HS-27A (cell line): Measurements from ENCODE around the gene MID1IP1.

Source experiments
- DNase-seq: peaks from one replicate; pipeline ENCODE4 v3.0.0-alpha.2; 2012; ENCODE audit warnings: low read depth, missing footprints

MID1IP1 gene

DNA sequence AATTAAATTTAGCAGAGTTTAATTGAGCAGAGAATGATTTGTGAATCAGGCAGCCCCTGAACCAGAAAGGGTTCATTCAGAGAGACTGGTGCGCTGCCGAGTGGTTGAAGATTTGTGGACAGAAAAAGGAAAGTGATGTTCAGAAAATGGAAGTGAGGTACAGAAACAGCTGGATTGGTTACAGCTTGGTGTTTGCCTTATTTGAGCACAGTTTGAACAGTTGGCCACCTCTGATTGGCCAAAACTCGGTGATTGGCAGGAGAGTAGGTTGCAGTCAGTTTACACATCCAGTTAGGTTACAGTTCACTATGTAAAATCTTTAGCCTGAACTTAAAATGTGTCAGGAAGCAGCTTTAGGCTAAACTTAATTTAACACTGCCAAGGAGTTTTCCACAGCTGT, 14.9 kb downstream of the MID1IP1 start:
- no peak for DNase-seq

DNA sequence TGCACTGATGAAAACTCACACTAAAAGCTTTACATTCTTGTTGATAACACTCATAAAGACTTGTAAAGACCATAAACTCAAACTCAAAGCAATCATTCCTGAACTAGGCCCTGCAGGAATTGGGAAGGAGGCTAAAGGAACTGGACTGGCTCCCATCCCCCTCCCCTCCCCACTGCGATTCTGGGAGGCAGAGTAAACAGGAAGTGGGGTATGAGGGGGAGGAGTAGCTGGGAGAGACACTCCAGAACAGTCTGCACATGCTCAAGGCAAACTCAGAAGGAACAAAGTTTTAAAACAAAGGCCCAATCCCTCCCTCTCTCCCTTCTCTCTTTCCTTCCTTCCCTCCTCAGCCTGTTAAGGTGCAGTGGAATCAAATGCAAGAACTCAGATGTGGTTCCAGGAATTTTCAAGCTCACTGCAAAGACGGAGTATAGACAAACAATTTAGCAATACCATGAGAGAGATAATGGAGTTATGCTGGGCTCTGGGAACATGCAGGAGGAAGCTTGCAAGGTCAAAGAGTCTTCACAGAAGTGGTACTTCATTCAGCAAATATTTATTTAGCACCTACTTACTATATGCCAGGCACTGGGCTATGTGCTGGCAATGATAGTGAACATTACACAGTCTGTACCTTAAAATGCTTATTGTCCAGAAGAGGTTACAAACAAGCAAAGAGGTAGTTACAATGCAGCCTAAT, 15.9 kb downstream of the MID1IP1 start:
- DNase-seq, result no peak

DNA sequence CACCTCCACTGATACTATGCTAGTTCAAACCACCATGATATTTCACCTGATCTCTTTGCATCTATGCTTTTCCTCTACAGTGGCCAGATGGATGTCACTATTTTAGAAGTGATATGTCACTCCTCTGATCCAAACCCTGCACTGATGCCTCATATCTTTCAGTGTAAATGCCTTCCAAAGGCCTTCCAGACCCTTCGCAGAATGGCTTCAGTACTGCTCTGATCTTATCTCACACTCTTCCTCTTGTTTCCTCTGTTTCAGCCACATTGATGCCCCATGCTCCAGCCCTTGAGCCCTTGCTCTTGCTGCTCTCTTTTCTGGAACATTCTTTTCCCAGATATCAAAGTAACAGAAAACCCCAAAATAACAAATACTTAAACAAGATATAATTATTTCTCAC, 17.9 kb downstream of the MID1IP1 start:
- DNase-seq, result no peak

DNA sequence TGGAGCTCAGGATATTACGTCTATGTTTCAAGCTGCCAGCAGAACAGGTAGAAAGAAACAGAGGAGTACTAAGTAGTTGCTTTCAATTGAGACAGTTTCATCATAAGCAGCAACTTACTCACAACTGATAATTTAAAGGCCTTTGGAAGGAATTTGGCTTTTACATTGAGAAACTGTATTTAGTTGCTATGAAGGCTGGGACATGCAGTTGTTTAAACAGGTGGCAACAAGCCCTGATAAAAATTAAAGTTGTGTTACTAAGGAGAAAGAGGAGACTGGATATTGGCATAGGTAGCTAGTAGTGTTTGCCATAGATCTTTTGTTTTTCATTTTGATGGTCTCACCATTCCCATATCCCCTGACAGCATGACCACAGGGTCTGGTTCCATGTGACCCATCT, 18.4 kb downstream of the MID1IP1 start:
- no peak for DNase-seq

DNA sequence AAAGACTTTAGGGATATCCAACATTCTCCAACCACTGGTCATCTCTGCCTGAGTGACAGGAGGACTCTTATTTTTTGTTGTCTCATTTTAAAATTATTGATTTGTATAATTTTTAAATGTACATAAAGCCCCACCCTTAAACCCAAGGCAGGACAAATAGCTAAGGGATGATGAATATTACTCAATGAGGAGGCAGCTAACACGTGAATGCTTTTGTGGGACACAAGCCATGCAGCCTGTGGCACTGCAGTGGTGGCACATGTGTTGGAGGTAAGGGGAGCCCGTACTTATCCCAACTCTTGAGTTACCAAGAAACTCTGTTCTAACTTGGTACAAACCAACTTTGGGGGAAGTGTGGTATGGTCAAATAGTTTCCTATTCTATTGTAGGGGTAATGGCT, 19.5 kb downstream of the MID1IP1 start:
- no peak for DNase-seq

DNA sequence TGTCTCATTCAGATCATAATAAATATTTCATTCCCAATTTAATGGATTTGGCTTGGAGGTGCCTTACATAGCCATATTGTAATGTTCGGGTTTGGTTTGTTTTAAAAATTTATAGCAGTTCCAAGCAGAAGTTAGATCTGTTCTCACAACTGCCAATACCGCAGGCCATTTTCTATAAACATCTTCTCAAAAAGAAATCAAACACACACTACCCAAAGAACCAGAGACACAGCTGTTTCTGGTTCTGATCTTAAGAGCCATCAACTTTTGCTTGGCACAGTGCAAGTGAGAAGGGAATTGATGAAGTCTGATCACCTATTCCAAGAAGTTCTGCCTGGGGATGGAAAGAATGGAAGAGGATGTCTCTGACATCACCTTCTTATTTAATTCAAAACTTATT, 22.9 kb downstream of the MID1IP1 start:
- no peak for DNase-seq

DNA sequence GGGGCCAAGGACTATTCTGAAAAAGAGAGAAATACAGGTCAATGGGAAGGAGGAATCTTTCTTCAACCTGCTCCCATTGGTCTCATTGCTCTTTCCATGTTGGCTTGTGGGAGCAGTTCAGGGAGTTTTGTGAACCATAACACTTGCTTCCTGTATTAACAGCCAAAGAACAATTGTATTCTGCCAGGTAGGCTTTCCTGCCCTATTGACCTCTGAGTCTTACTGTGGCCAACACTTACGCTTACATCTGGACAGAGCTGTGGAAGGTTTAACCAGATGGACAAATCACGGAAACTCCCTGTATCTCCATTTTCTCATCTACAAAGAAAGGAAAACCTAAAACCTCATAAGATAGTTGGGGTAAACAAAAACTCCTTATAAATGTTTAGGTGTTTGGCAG, 30.7 kb downstream of the MID1IP1 start:
- no peak for DNase-seq

DNA sequence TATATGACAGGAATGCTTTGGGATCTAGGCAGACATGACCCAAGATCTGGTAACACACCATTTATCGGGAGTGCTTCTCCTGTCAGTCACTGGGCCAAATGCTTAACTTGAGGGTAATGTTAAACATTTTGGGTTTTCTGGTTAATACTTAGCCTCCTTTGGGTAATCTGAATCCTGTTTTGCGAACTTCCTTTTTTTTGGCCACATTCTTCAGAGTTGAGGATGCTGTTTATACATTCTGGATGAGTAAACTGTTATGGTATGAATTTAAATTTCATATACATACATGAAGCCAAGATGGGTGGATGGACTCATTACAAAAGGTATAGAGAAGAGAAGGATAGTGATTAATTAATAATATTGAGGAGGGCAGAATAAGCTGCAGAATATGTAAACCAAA, 36.1 kb downstream of the MID1IP1 start:
- no peak for DNase-seq

DNA sequence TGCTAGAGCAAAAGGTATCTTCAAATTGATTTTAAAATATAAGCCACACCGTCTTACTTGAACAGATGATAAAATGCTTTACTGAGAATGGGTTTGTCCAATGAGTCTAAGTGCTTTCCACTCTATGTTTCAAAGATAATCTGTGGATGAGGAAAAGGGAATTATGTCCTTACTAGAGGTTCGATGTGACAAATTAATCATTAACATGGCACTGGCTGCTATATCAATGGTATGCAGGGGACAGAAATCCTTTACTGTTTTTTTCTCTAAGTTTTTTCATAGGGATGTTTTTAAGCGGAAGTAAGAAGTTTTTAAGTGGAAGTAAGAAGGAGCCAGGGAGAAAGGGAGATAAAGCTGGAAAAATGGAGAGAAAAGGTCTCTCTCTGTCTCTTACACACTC, 38.0 kb downstream of the MID1IP1 start:
- DNase-seq, result no peak

DNA sequence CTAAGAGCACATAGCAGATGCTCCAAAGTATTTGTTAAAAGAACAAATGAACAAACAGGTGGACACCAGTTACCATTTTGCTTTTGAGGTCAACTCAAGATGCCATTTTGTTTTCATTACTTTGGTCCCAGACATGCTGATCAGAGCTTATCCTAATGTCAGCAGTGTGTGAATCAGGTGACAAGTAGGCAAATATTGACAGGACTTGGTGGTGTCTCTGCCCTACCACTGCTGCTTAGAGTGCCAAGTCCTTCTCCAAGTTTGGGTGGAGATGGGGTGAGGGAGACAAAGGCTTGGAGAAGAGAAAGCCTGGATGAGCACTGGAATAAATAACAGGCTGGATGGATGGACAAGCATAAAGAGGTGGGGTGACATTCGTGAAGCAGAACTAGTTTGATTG, 38.7 kb downstream of the MID1IP1 start:
- DNase-seq, result no peak

DNA sequence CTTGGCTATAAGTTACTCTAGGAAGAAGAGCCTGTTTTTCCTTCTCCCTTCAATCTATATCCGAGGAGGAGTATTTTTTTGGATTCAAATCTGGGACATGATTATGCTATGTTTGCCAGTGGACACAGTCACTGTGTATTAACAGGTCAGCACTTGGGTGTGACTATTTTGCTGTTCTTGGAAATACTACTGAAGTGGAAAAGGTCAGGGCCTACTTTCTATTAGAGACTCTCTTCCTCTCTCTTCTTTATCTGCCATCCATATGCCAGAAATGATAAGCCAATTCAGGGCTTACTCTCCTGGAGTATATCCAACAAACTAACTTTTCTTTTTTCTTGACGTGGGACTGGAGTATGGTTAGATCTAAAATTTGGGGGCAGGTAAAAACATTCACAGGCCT, 40.5 kb downstream of the MID1IP1 start:
- no peak for DNase-seq

DNA sequence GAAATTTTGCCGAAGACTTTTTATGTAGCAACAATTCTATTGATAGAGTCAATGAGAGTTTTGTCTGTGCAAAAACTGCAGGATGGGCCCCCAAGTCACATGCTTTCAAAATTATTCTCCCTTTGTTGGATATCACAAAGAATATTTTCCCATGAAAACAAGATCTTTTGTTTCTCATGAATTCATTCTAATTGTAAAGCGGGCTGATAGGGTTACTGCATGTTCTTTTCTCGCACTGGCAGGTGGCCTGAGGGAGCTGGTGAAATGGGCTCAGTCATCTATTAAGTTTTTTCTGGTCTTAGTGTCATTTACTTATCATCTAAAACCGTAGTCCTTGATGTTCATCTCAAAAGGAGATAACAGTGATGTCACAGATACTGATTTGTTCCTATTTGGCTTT, 44.2 kb downstream of the MID1IP1 start:
- DNase-seq, result no peak

DNA sequence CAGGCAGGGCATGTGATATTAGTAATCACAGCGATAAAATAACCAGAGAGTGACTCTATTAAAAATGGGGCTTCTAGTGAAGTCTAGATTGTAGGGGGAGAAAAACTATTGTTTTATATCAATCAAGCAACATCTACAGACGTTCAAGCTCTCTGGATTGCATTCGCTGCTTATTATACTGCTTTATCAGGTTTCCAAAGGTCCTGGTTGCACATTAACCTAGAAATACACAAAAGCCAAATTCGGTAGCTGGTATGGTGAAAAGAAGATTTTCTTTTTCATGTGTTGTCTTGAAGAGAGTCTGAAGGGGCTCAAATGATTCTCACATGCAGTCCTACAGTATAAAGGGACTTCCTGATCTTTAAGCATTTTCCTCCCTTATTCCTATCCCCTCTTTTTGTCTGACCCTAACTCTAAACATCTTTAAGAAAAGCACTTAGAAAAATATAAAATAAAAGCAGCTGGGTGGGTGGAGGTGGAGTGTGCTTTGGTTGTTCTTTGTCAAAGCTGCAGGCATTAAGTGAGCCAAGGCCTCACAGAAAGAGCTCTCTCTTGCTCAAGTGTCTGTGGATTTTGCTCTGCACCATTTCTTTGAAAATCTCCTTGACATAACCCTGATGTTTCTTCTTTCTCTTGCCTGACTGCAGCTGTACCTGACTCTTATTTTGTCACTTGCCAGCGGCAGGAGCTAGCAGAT, 46.1 kb downstream of the MID1IP1 start:
- no peak for DNase-seq

DNA sequence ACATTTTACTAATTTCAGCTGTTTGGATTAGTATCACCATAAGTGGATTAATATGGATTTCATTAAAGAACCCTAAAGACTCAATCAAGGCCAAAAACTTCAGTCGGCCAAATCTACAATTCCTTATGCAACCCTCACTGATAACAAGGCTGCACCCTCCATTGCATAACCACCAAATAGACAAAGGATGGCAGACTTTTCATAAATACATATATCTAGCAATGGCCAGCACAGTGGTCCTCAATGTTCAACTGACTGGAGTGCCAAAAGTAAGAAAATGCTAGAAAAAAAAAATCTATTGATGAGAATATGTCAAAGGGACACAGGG, 46.6 kb downstream of the MID1IP1 start:
- DNase-seq, result no peak

DNA sequence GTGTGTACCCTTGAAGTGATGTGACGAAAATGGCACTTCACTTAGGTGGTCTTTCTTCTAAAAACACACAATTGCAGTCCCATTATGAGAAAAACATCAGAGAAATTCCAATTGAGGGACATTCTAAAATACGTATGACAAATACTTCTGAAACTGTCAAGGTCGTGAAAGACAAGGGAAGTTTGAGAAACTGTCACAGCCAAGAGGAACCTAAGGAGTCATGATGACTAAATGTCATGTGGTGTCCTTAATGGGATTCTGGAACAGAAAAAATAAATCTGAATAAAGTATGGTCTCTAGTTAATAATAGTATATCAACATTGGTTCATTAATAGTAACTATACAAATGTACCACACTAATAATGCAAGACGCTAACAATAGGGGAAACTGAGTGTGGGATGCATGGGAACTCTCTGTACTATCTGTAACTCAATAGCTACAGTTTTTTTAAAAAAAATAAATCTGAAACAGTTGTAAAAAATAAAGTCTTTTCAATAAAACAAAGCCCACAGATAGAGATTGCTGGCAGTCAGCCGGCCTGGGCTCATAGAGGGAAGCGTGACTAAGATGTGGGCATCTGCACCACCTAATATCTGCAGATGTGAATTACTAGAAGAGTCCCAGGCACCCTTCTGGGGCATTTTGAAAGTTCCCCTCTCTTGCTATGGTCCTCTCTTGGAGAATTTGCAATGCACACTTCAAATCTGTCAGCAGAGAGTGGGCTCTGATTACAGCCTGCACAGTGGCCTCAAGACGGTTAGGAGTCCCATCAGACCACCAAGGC, 47.6 kb downstream of the MID1IP1 start:
- no peak for DNase-seq

DNA sequence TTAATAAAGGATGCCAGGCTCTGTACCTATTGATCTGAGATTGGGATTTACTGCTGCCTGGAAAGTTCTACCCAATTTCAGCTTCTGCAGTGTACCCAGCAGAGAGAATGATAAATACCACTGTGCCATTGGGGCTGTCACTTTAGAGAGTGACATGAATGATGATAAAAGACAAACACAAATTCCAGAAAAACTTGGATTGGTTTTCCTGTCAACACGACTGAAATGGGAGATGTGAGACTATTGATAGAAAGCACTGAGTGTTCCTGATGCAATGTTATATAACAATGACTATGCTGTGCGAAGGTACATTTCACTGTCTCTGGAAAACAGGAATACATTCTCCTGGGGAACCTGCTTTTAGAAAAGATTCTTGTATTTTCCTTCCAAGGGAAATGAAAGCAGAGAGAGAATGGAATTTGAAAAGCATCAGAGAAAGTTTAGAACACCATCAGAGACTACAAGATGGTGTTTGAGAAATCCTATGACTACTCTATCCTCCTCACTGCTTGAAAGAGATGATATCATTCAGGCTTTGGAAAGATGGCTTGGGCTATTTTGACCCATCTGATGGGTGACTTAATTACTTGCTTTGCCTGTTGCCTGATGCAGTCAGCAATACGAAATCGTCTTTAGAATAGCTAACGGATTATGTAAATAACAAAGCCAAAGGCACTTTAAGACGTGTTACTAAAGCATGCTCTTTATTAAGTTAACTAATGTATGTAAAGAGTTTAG, 49.7 kb downstream of the MID1IP1 start:
- no peak for DNase-seq

DNA sequence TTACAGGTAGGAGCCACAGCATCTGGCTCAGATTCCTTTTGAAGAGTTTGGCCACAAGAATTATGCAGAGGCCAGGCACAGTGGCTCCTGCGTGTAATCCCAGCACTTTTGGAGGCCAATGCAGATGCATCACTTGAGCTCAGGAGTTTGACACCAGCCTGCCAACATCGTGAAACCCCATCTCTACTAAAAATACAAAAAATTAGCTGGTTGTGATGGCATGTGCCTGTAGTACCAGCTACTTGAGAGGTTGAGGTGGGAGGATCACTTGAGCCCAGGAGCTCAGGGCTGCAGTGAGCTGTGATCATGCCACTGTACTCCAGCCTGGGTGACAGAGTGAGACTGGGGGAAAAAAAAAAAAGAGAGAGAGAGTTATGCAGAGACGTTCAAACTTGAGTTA, 53.0 kb downstream of the MID1IP1 start:
- no peak for DNase-seq
